Measurements from ENCODE around the gene STX3.

The STX3 gene

DNA sequence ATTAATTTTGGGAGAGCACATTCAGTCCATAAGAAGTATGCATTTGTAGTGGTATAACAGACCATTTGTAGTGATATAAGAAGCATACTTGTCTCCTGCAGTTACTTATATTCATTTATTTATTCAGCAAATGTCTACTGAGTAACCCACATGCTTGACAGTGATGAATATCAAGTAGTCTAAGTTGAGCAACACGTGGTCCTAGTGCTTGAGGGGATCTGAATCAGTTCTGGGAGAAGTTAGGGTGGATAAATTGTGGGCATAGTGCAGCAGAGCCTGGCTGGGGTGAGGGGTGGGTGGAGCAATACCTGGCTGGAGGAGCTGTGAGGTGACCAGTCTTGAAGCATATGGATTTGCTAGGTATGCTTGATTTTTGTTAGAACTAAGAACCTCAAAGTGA lies 24.3 kb downstream of the STX3 start:
- TF ChIP-seq, protein P1, sequence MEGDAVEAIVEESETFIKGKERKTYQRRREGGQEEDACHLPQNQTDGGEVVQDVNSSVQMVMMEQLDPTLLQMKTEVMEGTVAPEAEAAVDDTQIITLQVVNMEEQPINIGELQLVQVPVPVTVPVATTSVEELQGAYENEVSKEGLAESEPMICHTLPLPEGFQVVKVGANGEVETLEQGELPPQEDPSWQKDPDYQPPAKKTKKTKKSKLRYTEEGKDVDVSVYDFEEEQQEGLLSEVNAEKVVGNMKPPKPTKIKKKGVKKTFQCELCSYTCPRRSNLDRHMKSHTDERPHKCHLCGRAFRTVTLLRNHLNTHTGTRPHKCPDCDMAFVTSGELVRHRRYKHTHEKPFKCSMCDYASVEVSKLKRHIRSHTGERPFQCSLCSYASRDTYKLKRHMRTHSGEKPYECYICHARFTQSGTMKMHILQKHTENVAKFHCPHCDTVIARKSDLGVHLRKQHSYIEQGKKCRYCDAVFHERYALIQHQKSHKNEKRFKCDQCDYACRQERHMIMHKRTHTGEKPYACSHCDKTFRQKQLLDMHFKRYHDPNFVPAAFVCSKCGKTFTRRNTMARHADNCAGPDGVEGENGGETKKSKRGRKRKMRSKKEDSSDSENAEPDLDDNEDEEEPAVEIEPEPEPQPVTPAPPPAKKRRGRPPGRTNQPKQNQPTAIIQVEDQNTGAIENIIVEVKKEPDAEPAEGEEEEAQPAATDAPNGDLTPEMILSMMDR (IDR thresholded peaks at IDR 0.05): no peak

DNA sequence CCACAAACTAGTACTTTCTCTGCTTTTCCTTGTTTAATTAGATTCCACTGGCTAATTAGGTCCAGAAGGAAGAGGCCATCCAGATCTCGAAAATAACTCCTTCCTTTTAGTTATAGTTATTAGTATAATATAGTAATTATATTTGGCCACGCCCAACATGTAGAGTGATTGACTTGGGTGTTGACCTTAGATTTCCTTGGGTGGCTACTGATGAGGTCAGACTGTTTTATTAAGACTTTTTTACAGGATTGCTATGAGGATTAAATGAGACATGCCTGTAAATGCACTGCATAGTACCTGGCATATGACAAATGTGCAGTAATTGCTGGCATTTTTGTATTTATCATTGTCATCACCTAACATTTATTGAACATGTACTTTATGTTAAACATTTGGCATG lies 26.9 kb downstream of the STX3 start:
- TF ChIP-seq, protein P1 (IDR thresholded peaks at IDR 0.05): no peak

DNA sequence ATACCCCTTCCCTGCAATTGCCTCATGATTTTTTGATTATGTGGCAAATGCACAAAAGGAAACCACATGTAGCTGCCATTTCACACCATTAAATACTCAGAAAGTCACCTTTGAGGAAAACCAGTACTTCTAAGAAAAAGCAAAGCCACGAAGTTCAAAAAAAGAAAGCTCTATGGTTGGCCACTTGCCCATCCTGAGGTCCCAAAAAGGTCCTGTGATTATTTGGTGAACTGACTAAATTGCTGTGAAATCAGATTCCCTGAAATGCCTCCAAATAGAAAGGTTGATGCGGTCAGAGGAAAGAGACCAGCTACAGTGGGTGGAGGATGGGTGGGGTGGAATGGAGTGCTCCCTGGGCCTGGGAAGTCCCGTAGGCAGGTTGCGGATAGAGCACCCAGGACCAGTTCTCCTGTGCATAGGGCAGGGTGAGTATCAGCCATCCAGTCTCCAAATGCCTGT lies 28.5 kb downstream of the STX3 start:
- TF ChIP-seq, protein P1 (IDR thresholded peaks at IDR 0.05): no peak

DNA sequence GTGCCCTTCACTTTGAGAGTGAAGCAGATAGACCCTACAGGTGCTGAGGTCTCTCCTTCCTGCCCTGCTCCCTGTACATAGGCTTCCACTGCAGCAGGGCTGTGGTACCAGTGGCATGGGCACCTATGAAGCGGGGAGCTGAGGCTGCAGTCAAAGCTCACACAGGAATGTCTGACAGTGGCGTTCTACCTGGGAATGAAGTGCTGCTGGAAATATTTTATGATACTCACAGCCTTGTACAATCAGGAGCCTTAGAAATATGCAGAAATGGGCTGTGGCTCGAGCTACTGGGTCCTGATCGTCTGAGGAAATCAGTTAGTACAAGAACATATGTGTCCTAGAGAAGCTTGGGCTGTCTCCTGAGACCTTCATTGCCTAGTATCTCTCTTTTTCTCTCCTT lies 30.6 kb downstream of the STX3 start:
- TF ChIP-seq, protein P1 (IDR thresholded peaks at IDR 0.05): no peak

DNA sequence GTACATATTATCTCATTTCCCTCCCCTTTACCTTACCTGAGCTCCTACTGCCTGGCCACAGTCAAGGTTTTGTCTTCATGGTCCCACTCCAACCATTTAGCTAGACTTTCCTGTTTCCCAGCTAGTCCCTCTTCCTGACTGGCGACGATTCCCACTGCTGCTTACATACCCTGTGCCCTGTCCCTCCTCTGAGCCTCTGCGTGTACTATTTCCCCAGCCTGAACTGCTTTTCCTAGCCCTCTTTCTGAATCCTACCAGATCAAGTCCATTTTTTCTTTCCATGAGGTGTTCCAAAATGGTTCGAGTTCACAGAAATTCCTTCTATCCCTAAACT lies 32.0 kb downstream of the STX3 start:
- TF ChIP-seq, protein P1 (IDR thresholded peaks at IDR 0.05): no peak

DNA sequence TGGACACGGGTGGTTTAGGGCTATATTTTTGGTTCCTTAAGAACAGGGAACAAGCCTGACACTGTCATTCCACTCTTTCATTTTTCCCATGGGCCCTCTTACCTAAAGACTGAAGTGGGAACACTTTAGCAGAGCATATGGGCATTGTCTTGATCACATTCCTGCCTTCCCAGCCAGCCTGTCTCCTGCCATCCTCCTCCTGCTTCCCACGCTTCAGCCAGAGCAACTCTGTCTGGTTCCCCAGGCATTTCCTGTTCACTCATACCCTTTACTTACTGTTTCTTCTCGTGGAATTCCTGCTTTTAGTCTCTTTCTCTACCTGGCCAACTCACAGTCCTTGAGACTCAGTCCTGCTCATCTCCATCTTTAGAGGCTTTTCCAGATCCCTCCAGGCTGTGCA lies 32.6 kb downstream of the STX3 start:
- TF ChIP-seq, protein P1 (IDR thresholded peaks at IDR 0.05): no peak

DNA sequence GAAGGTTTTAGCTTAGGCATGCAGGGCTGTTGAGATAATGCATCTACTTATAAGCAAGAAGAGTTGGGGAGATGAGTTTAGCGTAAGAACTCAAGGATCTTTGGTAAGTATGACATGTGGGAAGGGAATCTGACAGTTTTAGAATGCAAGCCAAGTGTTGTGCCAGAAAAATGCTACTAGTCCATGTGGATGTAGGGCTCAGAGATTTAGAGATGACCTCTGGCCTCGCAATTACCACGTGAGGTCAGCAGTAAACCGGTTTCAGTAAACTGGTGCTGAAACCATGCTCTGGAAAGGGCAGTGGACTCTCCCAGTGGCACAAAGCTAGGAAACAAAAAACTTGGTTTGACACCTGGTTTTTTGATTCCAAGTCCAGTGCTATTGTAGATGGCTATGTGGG lies 36.5 kb downstream of the STX3 start:
- TF ChIP-seq, protein P1 (IDR thresholded peaks at IDR 0.05): no peak

DNA sequence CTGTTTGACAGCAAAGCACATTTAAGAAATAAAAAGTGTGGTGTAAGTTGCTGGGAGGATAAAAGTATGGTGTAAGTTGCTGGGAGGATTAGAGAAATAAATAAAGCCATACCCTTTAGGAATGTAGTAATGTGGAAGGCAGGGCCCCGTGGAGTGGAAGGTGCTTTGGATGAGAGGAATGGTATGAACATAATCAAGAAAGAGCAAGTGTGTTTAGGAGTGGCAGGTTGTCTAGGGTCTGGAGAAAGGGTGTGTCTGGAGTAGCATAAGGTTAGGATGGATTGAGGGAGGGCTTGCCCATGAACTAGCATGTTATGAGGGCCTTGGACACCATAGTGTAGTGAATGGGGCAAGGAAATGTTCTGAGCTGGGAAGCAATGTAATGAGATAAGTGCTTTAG lies 37.3 kb downstream of the STX3 start:
- TF ChIP-seq, protein P1 (IDR thresholded peaks at IDR 0.05): no peak

Measured in LNCAP (cell line).